HG02623 (cell line): ENCODE results near the gene RHOB.
"Not testable (repeated sequence)": the region's sequence is repeated elsewhere in the genome, so short reads cannot be mapped to it uniquely, and the experiment has no call there.

Experiments used
- ATAC-seq: cut with Tn5 transposase; IDR thresholded peaks from one replicate; pipeline ENCODE4 v1.9.1; 2021; ENCODE audit warnings: moderate library complexity; ENCODE audit not compliant: unreplicated experiment

Gene RHOB

DNA sequence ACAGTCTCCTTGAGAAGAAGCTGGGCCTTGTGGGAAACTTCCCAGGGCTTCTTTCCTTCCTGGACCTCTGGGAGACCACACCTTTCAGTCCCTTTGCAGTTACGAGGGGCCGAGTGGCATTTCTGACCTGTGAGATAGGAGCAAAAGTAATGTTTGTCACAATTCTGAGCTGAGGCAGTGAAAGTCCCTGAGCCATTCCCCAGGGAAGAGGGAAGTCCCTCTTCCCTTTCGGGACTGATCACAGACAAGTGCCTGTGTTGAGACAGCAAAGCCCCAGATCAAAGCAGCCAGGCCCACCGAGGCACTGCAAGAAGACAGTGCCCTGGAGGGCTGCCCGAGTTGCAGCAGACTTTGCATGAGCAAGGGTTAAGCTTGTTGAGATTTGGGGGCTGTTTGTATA, 41.9 kb downstream of the RHOB start:
- ATAC-seq, result no peak

DNA sequence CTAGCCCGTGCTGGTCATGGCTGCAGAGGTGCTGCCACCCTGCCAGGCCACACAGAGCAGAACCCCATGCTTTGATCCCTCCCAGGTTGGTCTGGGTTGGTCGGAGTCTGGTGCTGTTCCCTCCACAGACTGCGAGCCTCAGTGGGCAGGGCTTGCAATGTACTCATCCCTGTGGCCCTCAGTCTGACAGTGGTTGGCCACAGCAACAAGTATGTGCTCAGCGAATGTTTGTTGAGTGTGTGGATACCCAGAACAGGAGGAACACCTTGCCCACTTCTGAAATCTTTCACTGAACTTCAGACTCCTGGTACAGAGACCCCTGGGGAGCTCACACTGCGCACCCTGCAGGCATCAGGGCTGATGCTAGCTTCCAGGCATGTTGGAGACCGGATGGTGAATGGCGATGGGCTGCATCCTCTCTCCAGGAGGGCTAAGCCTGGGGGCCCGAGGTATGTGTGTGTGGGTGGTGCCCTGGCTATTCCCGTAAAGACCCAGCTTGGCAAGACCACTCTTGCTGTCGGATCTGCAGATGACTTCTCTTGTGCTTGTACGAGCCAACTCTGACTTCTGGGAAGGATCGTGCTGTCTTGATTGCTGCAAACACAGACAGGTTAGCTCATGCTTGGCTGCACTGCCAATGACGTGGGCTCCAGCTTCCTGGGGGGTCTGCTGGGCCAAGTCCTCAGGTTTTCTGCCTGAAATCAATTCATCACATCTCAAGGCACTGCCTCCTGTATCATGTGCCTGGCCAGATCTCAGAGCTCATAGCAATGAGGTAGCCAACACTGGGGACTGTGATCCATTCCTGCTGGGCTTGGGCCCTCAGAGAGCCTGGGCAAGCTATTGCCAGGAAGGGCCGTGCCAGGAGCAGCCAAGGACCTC, 43.7 kb downstream of the RHOB start:
- no peak for ATAC-seq

DNA sequence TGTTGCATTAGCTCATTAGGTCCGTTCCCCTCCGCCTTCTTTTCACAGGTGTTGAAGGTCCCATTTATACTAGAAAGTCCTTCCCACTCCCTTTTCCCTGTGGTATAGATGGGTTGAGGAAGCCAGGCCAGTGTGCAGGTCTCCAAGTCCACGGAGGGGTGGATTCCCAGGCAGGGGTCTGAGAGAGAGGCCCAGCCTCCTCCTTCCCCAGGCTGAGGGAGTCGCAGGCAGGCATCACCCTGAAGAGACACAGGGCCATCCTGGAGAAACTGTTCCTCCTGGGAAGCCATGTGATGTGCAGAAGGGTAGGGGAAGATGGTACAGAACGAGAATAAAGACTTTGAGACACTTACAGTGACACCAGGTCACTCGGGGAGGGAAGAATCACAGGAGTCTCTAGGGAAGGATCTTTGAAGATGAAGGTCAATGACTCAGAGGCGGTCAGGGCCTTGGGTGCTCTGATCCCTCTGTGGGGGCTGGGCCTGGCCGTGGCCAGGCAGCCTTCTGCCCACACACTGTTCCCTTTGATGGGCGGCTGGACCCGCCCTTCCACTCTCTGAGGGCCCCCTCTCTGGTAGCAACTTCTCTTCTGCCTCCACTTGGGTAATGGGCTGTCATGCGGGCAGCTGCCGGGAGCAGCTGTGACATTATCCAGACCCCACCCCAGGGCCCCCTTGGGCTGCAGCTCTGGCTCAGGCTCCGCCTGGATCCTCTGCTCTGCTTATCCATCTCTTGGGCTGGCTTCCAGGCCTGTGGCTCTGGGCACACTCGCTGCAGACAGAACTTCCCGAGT, 45.1 kb downstream of the RHOB start:
- ATAC-seq, result no peak

DNA sequence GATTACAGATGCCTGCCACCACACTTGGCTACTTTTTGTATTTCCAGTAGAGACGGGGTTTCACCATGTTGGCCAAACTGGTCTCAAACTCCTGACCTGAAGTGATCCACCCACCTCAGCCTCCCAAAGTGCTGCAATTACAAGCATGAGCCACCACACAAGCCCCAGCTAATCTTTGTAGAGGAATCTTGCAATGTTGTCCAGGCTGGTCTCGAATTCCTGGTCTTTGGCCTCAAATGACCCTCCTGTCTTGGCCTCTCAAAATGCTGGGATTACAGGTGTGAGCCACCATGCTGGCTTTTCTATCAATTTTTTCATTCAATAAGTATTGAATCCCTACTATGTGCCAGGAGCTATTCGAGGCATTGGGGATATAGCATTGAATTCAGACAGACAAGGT, 46.2 kb downstream of the RHOB start:
- ATAC-seq, result not testable (repeated sequence)

DNA sequence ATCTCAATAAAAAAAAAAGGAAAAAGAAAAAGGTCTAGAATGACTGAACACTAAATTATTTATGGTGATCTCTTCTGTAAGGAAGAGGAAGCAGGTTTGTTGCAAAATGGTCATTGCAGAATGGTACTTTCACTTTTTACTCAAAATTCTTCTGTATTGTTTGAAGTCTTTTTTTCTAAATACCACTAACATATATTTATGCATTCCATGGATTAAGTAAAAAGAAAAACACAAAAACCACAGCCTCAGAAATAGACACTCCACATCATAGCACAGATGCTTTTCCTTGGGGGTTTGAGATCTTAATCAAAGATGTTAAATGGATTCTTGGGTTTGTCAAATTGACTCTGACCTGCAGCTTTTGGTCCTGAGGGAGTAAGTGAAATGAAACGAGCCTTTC, 47.4 kb downstream of the RHOB start:
- no peak for ATAC-seq

DNA sequence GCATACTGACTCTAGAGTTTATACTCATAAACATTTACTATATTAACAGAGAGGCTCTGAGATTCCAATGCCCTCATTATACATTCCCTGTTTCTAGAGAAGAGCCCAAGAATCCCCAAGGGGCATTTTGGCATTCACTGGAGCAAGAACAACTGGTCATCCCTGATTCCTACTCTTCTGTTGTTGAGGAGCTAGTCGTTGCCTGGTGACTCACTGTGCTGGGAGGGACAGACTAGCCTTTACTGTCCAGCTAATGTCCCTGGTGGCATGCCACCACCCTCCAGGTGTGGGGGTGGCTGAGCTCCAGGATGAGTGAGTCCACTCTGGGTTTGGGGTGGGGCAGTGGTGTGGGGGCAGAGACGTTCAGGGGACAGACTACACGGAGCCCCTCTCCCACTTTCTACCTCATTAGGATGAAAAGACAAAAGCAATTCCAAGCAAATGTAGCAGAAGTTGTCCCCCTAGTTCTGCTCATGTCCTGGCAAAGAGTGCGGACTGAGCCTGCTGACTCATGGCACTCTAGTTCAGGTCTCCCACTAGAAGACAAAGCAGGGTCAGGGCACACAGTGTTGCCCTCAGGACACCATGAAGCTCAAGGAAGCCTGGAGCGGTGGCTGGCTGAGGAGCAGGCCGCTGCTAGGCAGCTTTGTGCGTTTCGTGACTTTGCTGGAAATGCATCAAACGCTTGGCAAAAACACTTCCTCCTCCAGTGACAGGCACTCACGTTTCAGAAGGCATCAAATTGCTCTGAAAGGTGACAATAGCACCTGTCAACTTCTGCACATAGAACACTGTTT, 49.4 kb downstream of the RHOB start:
- no peak for ATAC-seq

DNA sequence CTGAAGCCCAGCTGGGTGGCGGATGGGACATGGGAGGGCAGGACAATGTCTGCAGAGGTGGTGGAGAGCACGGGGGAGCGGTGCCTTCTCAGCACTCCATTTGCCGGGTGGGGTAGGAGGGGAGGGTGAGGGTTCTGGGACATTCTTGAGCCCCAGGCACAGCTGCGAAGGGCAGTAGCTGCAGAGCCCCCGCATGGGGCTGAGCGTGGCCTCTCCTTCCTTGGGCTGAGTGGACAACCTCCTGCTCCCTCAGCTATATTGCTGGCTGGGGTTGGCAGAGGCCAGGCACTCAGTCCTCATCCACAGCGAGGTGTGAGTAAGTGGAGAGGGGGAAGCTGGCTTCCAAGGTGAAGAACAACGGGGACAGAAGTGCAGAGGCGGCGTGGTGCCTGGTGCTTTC, 50.1 kb downstream of the RHOB start:
- no peak for ATAC-seq
